GM21367 (cell line): ENCODE data around the gene ADGRG6.
"Not testable (repeated sequence)": the region's sequence is repeated elsewhere in the genome, so short reads cannot be mapped to it uniquely, and the experiment has no call there.

Experiments
- ATAC-seq: cut with Tn5 transposase; IDR thresholded peaks from one replicate; pipeline ENCODE4 v1.9.1; 2021; ENCODE audit not compliant: unreplicated experiment

The ADGRG6 gene

GRCh38 chr6:142342986-142343385 lies 41.2 kb downstream of the ADGRG6 start:
- no peak for ATAC-seq

DNA sequence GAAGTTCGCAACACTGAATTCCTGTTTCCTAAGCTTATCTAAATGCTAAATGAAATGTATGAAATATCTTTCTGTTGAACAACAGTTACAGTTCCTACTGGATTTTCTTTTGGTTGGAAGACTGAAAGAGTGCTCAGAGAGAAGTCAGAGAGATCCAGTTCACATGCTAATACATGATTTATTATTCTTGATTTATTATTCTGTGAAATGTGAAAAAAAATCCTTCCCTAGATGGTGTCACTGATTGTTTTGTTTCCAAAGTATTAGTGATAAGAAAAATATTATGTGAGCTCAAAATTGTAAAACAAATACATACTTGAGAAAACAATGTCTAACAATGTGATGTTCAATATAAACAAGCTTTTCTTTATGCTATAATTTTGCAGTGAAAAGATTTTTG lies 42.1 kb downstream of the ADGRG6 start:
- no peak for ATAC-seq

DNA sequence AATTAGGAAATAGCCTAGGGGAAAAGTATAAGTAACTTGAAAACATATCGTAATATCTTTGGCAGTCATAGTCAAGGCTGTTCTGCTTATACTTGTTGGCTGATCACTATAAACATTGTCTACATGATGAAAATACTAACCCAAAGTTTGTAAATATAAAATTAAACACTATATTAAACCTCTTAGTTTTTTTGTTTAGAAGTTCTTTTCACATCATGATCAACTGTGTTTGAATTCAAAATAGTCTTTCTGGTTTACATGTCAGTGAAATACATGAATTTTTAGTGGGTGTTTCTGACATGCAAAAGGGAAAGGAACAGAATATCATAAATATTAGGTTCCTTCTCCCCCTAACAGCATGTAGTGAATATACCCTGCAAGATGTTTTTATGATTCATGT lies 43.5 kb downstream of the ADGRG6 start:
- ATAC-seq = no peak

GRCh38 chr6:142346166-142346565 lies 44.4 kb downstream of the ADGRG6 start:
- ATAC-seq = not testable (repeated sequence)

DNA sequence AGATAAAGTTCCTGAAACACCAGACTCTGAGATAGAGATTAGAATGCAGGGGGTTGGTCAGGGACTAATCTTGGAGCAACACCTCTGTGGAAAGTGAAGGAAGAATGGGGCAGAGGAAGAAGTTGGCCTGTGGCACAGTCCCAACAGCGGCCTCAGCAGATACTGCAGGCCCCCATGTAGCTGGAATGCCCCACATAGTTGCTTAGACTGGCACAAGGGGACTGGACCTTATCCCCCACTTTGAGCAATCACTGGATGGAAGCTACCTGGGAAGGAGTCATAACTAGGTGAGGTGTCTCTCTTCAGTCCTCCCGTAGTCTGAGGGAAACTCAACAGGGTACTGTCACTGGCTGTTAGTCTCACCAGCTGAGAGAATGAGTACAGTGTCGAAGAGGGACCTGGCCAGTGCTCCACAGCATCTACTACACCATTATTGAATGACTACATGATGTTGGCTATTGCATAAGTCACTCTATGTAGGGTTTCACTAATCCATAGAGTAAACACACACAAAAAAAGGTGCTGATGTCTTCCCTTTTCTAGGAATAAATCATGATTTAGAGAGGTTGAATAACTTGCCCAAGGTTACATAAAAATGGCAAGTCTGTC lies 47.5 kb downstream of the ADGRG6 start:
- no peak for ATAC-seq

DNA sequence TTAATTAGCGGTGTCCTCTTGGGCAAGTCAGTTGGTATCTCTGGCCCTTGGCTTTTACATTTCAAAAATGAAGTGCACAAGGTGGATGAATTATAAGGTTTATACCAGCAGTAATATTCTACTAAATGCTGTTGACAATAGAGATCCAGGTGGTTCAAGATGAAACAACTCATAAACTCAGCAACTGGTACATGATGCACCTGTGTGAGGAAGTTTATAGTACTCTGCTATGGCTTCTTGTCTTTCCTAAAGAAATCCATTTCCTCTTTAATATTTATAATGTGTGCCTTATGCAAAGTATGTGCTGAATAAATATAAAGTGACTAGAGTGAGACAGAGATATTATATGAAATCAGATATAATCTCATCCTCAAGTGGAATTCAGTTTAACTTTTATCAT lies 48.5 kb downstream of the ADGRG6 start:
- ATAC-seq = no peak

DNA sequence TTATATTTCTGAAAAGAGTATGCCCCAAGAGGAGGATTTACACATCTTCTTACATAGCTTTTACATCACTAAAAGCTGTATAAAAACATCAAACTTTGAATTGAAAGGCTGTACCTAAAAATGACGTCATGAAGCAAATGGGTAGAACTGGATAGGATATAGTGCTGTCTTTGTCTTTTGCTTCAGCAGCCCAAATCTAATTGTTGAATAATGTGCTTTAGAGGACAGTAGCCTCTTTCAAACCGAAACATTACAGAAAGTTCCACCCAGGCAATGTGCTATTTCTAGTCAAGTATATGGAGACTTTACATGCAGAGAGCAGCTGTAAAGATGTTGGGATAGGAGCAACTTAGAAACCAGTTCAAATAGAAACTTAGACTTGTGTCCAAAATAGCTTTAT lies 51.9 kb downstream of the ADGRG6 start:
- ATAC-seq = no peak

GRCh38 chr6:142354650-142355049 lies 52.8 kb downstream of the ADGRG6 start:
- ATAC-seq = no peak

DNA sequence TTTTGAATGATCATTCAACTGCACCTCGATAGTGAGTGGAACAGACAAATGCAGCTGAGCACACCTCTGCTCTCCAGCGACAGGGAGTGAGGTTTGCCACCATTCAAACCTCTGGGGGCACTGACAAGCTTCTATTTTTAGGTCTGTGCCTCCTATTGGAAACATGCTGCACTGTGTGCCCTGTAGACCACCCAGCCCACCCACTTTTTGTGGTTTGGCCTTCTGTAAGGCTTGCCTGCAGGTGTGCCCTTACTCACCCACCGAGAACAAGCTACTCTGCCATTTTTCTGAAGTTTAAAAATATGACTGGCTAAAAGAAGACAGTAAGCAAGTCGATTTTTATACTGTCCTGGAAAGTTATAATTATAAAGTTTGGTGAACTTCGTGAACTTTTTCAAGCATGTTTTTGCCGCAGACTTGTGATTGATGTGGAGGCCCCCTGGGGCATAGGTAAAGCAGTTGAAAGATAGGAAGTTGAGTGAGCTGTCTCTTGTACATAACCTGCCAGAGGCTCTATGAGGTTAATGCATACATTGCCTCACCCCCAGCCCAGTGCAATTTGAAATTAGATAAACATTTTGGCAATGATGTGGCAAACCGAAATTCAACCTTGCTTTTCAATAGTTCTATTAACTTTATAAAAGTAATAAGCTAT lies 53.8 kb downstream of the ADGRG6 start:
- no peak for ATAC-seq

DNA sequence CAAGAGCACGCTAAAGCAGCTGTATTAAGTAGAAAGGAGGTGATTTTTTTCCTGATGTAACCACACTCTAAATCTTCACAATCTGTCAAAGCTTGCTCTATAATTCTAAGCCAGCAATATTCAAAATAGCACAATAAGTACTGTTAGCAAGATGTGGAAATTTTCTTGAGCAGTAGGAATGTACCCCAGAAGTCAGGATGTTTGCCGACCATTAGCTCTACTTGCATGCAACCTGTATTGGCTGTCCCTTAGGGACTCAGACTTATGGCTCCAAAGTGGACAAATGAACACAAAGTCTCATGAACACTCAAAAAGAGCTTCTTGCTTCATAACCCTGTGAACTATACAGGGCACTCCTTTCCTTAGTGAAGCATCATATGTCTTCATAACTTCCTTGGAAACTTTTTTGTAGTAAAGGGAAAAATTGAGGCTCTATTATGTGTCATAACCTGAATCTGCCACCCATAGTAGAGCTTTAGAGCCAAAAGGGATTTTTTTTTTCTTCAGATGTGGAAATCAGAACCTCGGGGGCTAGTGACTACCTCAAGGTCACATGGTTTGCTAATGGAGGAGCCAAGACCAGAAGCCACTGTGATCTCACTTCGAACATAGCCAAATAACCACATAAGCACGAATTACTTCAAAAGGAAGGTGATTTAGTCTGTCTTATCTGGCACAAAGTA lies 54.5 kb downstream of the ADGRG6 start:
- no peak for ATAC-seq

GRCh38 chr6:142356884-142357225 lies 55.0 kb downstream of the ADGRG6 start:
- ATAC-seq = no peak

DNA sequence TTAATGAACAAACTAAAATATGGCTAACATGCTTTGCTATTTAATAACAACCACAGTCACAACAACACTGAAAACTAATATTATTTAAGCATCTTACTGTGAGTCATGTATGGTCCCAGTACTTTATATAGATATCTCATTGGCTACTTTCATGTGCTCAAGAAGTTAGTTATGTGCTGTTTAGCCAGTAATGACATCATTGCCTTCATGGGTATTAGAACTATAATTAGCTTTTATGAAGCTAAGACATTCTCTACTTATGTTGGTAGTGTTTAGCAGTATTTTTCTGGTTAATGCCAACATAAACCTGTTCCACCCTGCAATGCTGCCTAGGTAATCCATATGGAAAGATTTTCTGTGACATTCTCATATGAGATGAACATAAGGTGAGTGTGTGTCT lies 56.1 kb downstream of the ADGRG6 start:
- no peak for ATAC-seq

DNA sequence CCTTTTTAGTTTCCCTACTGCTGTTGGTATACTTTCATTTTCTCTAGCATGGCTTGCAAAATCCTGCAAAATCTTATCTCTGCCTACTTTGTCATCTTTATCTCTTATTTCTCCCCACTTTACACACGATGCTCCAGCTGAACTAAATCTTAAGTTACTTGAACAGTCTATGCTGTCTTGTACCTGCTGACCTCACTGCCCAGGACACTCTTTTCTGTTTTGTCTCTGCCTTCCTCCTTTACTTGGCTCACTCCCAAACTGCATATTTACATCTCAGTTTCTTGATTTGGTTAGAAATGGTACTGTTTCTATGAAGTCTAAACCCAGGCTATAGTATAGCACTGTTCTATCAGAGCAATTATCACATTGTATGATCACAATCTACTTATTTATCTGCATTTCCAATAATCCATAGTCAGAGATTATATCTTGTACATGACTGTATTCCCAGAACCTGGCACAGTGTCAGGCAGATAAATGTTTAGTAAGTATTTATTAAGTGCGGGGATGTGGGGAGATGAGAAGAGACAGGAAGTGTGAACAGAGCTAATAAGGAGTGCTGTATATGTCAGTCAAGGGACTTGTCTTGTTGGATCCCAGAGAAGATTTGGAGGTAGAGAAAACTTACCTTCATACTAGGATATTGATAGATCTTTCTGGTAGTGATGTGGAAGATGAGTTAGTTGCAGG lies 57.6 kb downstream of the ADGRG6 start:
- no peak for ATAC-seq

- no peak for ATAC-seq
Measured at GRCh38 chr6:142361345-142361744, 59.5 kb downstream of the ADGRG6 start.

GRCh38 chr6:142361779-142362750 lies 60.3 kb downstream of the ADGRG6 start:
- ATAC-seq = no peak

- ATAC-seq = no peak
Measured at GRCh38 chr6:142367061-142367460, 65.3 kb downstream of the ADGRG6 start.

DNA sequence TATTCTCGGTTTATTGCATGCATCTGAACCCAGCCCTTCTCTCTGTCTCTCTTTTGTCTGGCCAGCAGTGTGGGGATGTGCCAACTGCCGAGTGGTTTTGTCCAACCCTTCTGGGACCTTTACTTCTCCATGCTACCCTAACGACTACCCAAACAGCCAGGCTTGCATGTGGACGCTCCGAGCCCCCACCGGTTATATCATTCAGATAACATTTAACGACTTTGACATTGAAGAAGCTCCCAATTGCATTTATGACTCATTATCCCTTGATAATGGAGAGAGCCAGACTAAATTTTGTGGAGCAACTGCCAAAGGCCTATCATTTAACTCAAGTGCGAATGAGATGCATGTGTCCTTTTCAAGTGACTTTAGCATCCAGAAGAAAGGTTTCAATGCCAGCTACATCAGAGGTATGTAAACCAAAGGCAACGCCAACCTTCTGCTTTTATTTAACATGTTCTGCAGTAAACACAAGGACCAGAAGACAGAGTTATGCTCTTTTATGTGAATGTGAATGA lies 65.8 kb downstream of the ADGRG6 start:
- no peak for ATAC-seq

GRCh38 chr6:142369266-142369665 lies 67.5 kb downstream of the ADGRG6 start:
- ATAC-seq = no peak

GRCh38 chr6:142372348-142372747 lies 70.5 kb downstream of the ADGRG6 start:
- no peak for ATAC-seq

GRCh38 chr6:142373268-142374090 lies 71.7 kb downstream of the ADGRG6 start:
- ATAC-seq = no peak
